K562 (cell line): ENCODE data around the gene COASY. TPM values are rescaled to one million over a fixed set of nuclear protein-coding genes. Genes with fewer than 3 reads are reported as not detected.

ENCODE experiments used
- ATAC-seq: fragments of 200-7000 bp; cut with Tn5 transposase; 3 replicates; pipeline ENCODE4 v1.9.1; 2020; ENCODE audit warnings: moderate library complexity
- BruUV-seq: library from RNA; stranded (reverse); fragments of 400-500 nt; replicated peaks from 2 replicates; lab custom pipeline; 2021; lab: Mats Ljungman, UMichigan
- CTCF ChIA-PET: fragments of 300-600 bp; formaldehyde crosslinking; extraction: SDS; loops from one replicate; lab custom pipeline; 2021; ENCODE audit warnings: low intra/inter-chr PET ratio; lab: Yijun Ruan, JAX
- POLR2A ChIA-PET: fragments of 300-600, 350-650 bp; sonication (Branson Sonifier 250); formaldehyde crosslinking; extraction: SDS; loops from one replicate; lab custom pipeline; 2021; ENCODE audit warnings: antibody characterized with exemption, inconsistent platforms; lab: Yijun Ruan, JAX
- DNase-seq, 4 experiments: peaks; one replicate each; pipeline versions ENCODE4 v3.0.0 to v3.0.0-alpha.2; 2011 to 2018; ENCODE audit warnings: low spot score in 3 of 4, mixed read lengths in 3 of 4; ENCODE audit errors: extremely low read depth in 1 of 4
- FAIRE-seq: peaks from 2 replicates; lab custom pipeline; 2011; peaks lifted over from hg19 to GRCh38; lab: Jason Lieb, UNC
- H2AFZ ChIP-seq: 2 replicates; pipeline ENCODE4 v1.6.0; 2011; ENCODE audit warnings: low read depth, low read length, control low read depth, inconsistent platforms
- H3K27ac ChIP-seq: fragments of 200-600 bp; 3 replicates; pipeline ENCODE4 v1.8.0; 2011; ENCODE audit warnings: low read depth, mild to moderate bottlenecking, control low read depth, inconsistent platforms, low read length, moderate library complexity, mixed read lengths; ENCODE audit errors: extremely low read depth
- H3K27me3 ChIP-seq, 2 experiments: fragments of 300-600 bp in 1 of 2; 2 replicates in 1 of 2; 3 replicates in 1 of 2; pipeline versions ENCODE4 v1.6.0 to v1.8.0; 2011; ENCODE audit warnings: inconsistent platforms in 2 of 2, low read length in 2 of 2, mild to moderate bottlenecking in 1 of 2, mixed read lengths in 1 of 2, moderate library complexity in 1 of 2; ENCODE audit not compliant: control insufficient read depth in 2 of 2, insufficient read depth in 2 of 2
- H3K36me3 ChIP-seq: fragments of 300-600 bp; 3 replicates; pipeline ENCODE4 v1.8.0; 2011; ENCODE audit warnings: mild to moderate bottlenecking, low read length, inconsistent platforms; ENCODE audit not compliant: control insufficient read depth, insufficient read depth
- H3K4me1 ChIP-seq, 2 experiments: fragments of 200-600 bp in 1 of 2; replicated peaks in 1 of 2; 2 replicates in 1 of 2; 3 replicates in 1 of 2; pipeline versions ENCODE4 v1.5.1 to v1.8.0; 2011; ENCODE audit warnings: inconsistent platforms in 2 of 2, low read length in 2 of 2, mild to moderate bottlenecking in 1 of 2, mixed read lengths in 1 of 2, moderate library complexity in 1 of 2; ENCODE audit not compliant: control insufficient read depth in 2 of 2, insufficient read depth in 2 of 2
- H3K4me2 ChIP-seq: 2 replicates; pipeline ENCODE4 v1.6.1; 2011; ENCODE audit warnings: low read length, control low read depth, inconsistent platforms, mixed read lengths; ENCODE audit not compliant: insufficient read depth
- H3K4me3 ChIP-seq: fragments of 200-600 bp; sonication (generic), shearing (Covaris generic); 2 replicates; pipeline ENCODE4 v1.5.1; 2016; ENCODE audit warnings: control low read depth, inconsistent platforms
- H3K79me2 ChIP-seq: fragments of 200-600 bp; 3 replicates; pipeline ENCODE4 v1.8.0; 2011; ENCODE audit warnings: low read length, inconsistent platforms; ENCODE audit not compliant: control insufficient read depth, insufficient read depth
- H3K9ac ChIP-seq, 2 experiments: 2 replicates each; pipeline versions ENCODE4 v1.6.0 to v1.6.1; 2011; ENCODE audit warnings: low read depth in 2 of 2, low read length in 2 of 2, control low read depth in 1 of 2, inconsistent platforms in 1 of 2, mild to moderate bottlenecking in 1 of 2, mixed read lengths in 1 of 2; ENCODE audit not compliant: insufficient read depth in 1 of 2
- H3K9me1 ChIP-seq: one replicate; pipeline ENCODE4 v1.6.0; 2011; ENCODE audit warnings: inconsistent platforms, mild to moderate bottlenecking, low read length, moderate library complexity; ENCODE audit not compliant: control insufficient read depth, insufficient read depth
- H3K9me3 ChIP-seq: replicated peaks from 2 replicates; pipeline ENCODE4 v1.5.1; 2011; ENCODE audit warnings: low read depth, low read length, inconsistent platforms; ENCODE audit not compliant: control insufficient read depth, insufficient read depth
- H4K20me1 ChIP-seq: replicated peaks from 2 replicates; pipeline ENCODE4 v1.6.1; 2011; ENCODE audit warnings: low read length, inconsistent platforms, mixed read lengths; ENCODE audit not compliant: control insufficient read depth, insufficient read depth
- FOXA1 ChIP-seq: fragments of 450-650 bp; IDR thresholded peaks from 2 replicates; pipeline ENCODE4 v1.6.1; 2016; ENCODE audit warnings: mild to moderate bottlenecking, borderline replicate concordance
- HLTF ChIP-seq: fragments of 450-650 bp; IDR thresholded peaks from 2 replicates; pipeline ENCODE4 v1.6.1; 2016
- MTA3 ChIP-seq: fragments of 450-650 bp; formaldehyde crosslinking; IDR thresholded peaks from 2 replicates; pipeline ENCODE4 v1.6.1; 2017; ENCODE audit warnings: mild to moderate bottlenecking, borderline replicate concordance
- MYNN ChIP-seq, 2 experiments: sonication (generic); formaldehyde crosslinking in 1 of 2; IDR thresholded peaks; 2 replicates each; pipeline versions ENCODE4 v1.5.0 to v1.6.1; 2016 to 2020; ENCODE audit warnings: antibody characterized with exemption in 1 of 2, missing genetic modification reagents in 1 of 2
- PCBP1 ChIP-seq: fragments of 200-400 bp; formaldehyde crosslinking; IDR thresholded peaks from 2 replicates; pipeline ENCODE4 v1.6.1; 2018; ENCODE audit warnings: mild to moderate bottlenecking, low read depth, low read length; ENCODE audit not compliant: poor library complexity, severe bottlenecking
- PHF20 ChIP-seq: fragments of 450-650 bp; IDR thresholded peaks from 2 replicates; pipeline ENCODE4 v1.6.1; 2018; ENCODE audit not compliant: partially characterized antibody
- RNF219 ChIP-seq: fragments of 250-450 bp; sonication (Bioruptor Pico); IDR thresholded peaks from 2 replicates; pipeline ENCODE4 v1.5.0; 2022; ENCODE audit warnings: mild to moderate bottlenecking
- WGBS: fragments of 100-300 bp; shearing (Covaris generic); methylation state at CpG from one replicate; pipeline ENCODE4 v1.1.6; 2016; ENCODE audit warnings: low coverage, mixed read lengths; ENCODE audit not compliant: insufficient coverage; ENCODE audit errors: missing lambda C conversion rate; 5-methylcytosine and 5-hydroxymethylcytosine counted together
- in situ Hi-C: fragments of 300-500 bp; cut with MboI; formaldehyde crosslinking; loops from 4 replicates; pipeline ENCODE4 v1.15.0; 2018; ENCODE audit warnings: inconsistent platforms, mixed read lengths
- intact Hi-C: fragments of 100-400 bp; cut with micrococcal nuclease; formaldehyde crosslinking; loops from 2 replicates; pipeline ENCODE4 v1.14.2; 2022
- polyA plus RNA-seq, 8 experiments: library from polyadenylated mRNA; depleted of rRNA in 4 of 8; stranded (reverse) in 5 of 8; unstranded in 3 of 8; fragments of >200 nt; fragmentation: Nextera tagmentation in 2 of 8; fragmentation: Illumina TruSeq in 1 of 8; extraction: Ambion mirVana in 2 of 8; extraction: Trizol in 1 of 8; gene quantifications; 2 replicates each; pipeline versions ENCODE4 v1.2.1 to v1.2.3, GENCODE V29; 2011 to 2014; ENCODE audit warnings: inconsistent platforms in 1 of 8, missing spikeins in 1 of 8
- total RNA-seq, 7 experiments: library from RNA; depleted of rRNA in 6 of 7; stranded (reverse); fragments of >200 nt in 6 of 7; fragmentation: Illumina TruSeq in 2 of 7; extraction: Trizol in 2 of 7; gene quantifications; 2 replicates each; pipeline versions ENCODE4 v1.2.1 to v1.2.3, GENCODE V29; 2011 to 2021; ENCODE audit warnings: low replicate concordance in 1 of 7

Gene COASY
- total and polyA plus RNA-seq, 9 of the 15 experiments (the other 6 are each of a cell fraction or from before 2014, with no cell fraction given) = 25.4 to 175 (median 62.3) TPM

GRCh38 chr17:42529061-42529460 lies 32.9 kb upstream of the COASY start (continued):
- TF ChIP-seq MTA3 = no peak
- no peak for TF ChIP-seq RNF219
- no peak for TF ChIP-seq HLTF

- BruUV-seq = no TSS peak
- TF ChIP-seq MYNN (IDR thresholded peaks at IDR 0.05) (no peak), MYNN (CRISPR knock-in tag; IDR thresholded peaks at IDR 0.05) (no peak), FOXA1 (0 out of 2 replicates have a peak, but pooled peaks have one; percentile 31), PHF20 (peak; percentile 14), PCBP1 (no peak)
Measured at GRCh38 chr17:42530952-42531454, 30.9 kb upstream of the COASY start.

More at GRCh38 chr17:42530952-42531454, 30.9 kb upstream of the COASY start:
- FAIRE-seq (no peak), ATAC-seq (no peak), DNase-seq (no peak)
- Histone ChIP-seq H2AFZ (no peak overlapping the region), H3K36me3 (no peaks in the 10 kb centered on the region), H3K4me2 (no peak overlapping the region), H4K20me1 (no peaks in the 10 kb centered on the region), H3K4me1 (peaks cover 41 to 72% of the 10 kb centered on the region in 2 experiments), H3K9me1 (no peaks in the 10 kb centered on the region), H3K27ac (peak overlapping the region; percentile 27; the same call in 1 of the 3 replicates), H3K27me3 (no peaks in the 10 kb centered on the region), H3K9ac (peak overlapping the region in 1 of 2 experiments; percentile 23; a peak in 1 of 4 replicates), H3K9me3 (no peaks in the 10 kb centered on the region), H3K4me3 (no peak overlapping the region), H3K79me2 (peaks cover 4% of the 10 kb centered on the region; the same call in 2 of the 3 replicates)
- intact Hi-C loops = no loop called here
- WGBS = 64% methylated on average over 2 of the region's 2 CpGs
- in situ Hi-C loops = no loop called here
- ChIA-PET CTCF (no interaction called here), POLR2A (interaction anchor here (0.8 to 1.3 kb wide), 2 partner anchors 11 to 242 kb away, joined by 3 to 11 read pairs; no protein-coding TSS in a partner anchor)
